Amniotic stem cell (primary cell): ENCODE data around the gene SCT.
"Not testable (repeated sequence)": the region's sequence is repeated elsewhere in the genome, so short reads cannot be mapped to it uniquely, and the experiment has no call there.

ENCODE experiments used
- DNase-seq: peaks from one replicate; lab custom pipeline; 2025; lab: John Stamatoyannopoulos, UW

SCT gene, protein sequence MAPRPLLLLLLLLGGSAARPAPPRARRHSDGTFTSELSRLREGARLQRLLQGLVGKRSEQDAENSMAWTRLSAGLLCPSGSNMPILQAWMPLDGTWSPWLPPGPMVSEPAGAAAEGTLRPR

DNA sequence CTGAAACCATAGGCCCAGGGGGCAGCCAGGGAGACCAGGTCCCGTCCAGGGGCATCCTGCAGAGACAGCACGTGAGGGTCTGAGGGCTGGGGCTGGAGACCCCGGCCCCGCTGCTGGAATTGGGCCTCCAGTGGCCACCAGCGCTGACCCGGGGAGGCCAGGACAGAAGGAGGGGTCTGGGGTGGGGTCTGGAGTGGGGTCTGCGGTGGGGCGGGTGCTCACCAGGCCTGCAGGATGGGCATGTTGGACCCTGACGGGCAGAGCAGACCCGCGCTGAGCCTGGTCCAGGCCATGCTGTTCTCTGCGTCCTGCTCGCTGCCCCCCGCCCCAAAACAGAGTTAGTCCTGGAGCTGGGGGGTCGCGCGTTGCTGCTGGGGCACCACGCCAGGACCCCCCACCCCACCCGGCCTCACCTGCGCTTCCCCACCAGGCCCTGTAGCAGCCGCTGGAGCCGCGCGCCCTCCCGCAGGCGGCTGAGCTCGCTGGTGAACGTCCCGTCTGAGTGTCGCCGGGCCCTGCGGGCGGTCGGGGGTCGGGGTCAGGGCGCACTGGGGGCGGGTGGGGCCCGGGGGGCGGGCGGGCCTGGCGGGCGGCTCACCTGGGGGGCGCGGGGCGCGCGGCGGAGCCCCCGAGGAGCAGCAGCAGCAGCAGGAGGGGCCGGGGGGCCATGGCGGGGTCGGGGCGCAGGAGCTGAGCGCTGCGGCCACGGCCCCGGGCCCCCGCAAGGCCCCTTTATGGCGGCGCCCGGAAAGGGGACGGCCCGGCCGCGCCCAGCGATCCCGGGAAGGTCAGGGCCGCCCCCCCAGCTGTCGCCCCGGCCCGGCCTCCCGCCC, at the start of gene SCT:
Gene SCT (minus strand): TSS at position 707 of the 833 bp plus-strand sequence. CDS start 38 bp downstream, at position 669.
- DNase-seq: no peak

GRCh38 chr11:674406-674805, 47.4 kb upstream of the SCT start:
- DNase-seq: no peak

- DNase-seq: no peak
Observed at GRCh38 chr11:673866-674265, 46.9 kb upstream of the SCT start.

- no peak for DNase-seq
Observed at GRCh38 chr11:665704-666281, 38.8 kb upstream of the SCT start.

DNA sequence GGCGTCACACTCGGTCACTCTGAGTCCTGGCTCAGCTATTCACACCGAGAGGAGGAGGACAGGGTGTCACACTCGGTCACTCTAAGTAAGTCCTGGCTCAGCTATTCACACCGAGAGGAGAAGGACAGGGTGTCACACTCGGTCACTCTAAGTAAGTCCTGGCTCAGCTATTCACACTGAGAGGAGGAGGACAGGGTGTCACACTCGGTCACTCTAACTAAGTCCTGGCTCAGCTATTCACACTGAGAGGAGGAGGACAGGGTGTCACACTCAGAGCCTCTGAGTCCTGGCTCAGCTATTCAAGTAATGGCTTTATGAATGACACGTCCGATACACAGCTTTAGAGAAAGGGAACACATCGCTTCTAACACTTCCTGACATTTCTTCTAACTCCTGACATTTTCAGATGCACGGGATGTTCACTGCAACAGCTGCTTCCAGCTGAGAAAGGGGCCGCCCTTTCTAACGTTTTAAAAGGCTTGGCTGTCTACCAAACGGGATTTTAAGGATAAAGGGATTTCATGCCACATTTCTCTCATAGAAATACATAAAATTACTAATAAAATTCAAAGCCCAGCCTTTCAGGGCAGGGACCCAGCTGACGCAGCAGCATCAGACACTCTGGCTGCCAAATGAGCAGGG, 38.2 kb upstream of the SCT start:
- DNase-seq: no peak

DNA sequence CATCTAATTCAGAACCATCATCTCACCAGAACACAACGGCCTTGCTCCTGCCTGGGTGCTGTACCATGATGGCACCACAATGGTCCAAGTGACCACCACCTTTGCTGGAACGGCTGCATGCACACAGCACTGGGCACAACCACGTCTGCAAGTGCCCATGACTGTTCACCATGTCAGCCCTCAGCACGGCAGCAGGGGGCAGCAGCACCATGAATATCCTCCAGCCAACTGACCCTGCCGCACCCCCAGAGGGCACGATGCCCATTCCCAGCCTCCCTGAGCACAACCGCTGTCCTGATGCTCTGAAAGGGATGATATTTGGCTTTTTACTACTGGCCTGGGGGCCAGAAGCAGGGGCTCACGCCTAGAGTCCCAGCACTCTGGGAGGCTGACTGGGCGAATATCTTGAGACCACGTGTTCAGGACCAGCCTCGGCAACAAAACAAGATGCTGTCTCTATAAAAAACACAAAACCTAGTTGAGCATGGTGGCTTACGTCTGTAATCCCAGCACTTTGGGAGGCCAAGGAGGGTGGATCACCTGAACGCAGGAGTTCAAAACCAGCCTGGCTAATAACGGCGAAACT, 35.8 kb upstream of the SCT start:
- no peak for DNase-seq

DNA sequence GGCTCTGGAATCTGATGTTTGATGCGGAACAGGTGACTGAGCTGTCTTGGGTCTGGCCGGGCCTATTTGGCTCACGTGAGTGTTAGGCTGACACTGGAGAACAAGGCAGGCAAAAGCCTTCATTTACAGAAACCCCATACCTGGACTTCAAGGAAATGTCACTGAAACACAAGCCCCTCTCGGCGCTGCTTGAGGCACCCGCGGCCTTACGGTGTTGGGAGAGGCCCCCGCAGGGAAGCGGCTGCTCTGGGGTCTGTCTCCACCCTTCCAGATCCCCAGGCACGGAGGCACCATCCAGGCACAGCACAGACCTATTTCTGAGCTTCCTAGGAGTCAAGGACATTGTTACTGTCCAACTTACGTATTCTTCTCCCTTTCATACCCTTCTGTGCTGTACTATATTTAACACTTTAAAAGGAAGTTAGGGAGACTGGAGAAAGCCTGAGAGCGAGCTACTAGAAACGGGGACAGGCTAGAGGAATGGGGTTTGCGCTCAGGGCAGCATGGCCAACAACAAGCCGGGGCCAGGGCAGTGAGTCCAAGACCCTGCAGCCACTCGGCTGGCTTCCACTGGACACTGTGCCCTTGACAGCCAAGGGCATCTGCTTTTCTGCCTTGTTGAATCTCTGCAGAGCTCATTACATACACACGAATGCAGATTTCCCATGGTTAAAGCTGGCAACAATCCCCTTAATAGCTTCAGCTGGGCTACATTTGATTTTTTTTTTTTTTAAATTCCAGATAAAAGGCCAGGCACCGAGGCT, 33.9 kb upstream of the SCT start:
- DNase-seq: no peak

DNA sequence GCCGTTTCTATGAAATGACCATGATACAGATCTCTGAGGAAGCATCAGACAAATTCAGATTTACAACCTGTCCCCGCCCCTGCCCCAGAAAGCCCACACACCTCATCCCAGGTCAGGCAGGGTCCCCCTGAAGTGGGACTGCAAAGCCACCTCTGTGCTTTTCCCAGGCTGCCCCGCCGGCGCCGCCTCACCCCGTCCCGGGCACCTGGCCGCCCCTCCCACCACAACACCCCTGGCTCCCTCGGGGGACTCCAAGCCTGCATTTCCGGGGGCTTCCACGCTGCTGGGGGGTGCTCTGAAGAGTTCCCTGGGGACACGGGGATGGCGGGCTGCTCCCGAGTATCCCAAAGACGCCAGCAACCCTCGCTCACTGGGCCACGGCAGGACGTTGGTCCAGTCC, 33.3 kb upstream of the SCT start:
- no peak for DNase-seq

GRCh38 chr11:659532-660085, 32.6 kb upstream of the SCT start:
- no peak for DNase-seq

GRCh38 chr11:657691-658126, 30.7 kb upstream of the SCT start:
- DNase-seq: no peak

- DNase-seq: no peak
Observed at GRCh38 chr11:656866-657265, 29.9 kb upstream of the SCT start.

- DNase-seq: no peak
Observed at GRCh38 chr11:656426-656825, 29.4 kb upstream of the SCT start.

- no peak for DNase-seq
Observed at GRCh38 chr11:655036-655726, 28.2 kb upstream of the SCT start.

GRCh38 chr11:654444-654843, 27.5 kb upstream of the SCT start:
- DNase-seq: not testable (repeated sequence)

GRCh38 chr11:653837-654236, 26.9 kb upstream of the SCT start:
- no peak for DNase-seq

- DNase-seq: not testable (repeated sequence)
Observed at GRCh38 chr11:653136-653535, 26.2 kb upstream of the SCT start.

- DNase-seq: no peak
Observed at GRCh38 chr11:650482-650881, 23.5 kb upstream of the SCT start.

GRCh38 chr11:647672-648158, 20.7 kb upstream of the SCT start:
- not testable (repeated sequence) for DNase-seq

- DNase-seq: no peak
Observed at GRCh38 chr11:646214-646613, 19.2 kb upstream of the SCT start.

GRCh38 chr11:645536-645935, 18.6 kb upstream of the SCT start:
- DNase-seq: no peak
